B cell (primary cell): ENCODE results near the gene FKBP11. TPM values are rescaled to one million over a fixed set of nuclear protein-coding genes. Genes with fewer than 3 reads are reported as not detected.

Experiments
- ATAC-seq: fragments of 200-7000 bp; cut with Tn5 transposase; one replicate; pipeline ENCODE4 v1.10.0; 2021; ENCODE audit warnings: low read depth, mild to moderate bottlenecking, moderate number of reproducible peaks, moderate library complexity
- CTCF ChIA-PET: fragments of 350-600 bp; sonication (Branson Sonifier 250); formaldehyde crosslinking; loops from one replicate; lab custom pipeline; 2021; ENCODE audit warnings: antibody characterized with exemption, inconsistent platforms; lab: Charles Lee
- POLR2A ChIA-PET: fragments of 350-600 bp; sonication (Branson Sonifier 250); formaldehyde crosslinking; loops from one replicate; lab custom pipeline; 2021; ENCODE audit warnings: antibody characterized with exemption; lab: Charles Lee
- DNase-seq: peaks from one replicate; pipeline ENCODE4 v3.0.0; 2013
- H2AFZ ChIP-seq: 2 replicates; pipeline ENCODE4 v1.6.1; 2012; ENCODE audit warnings: mild to moderate bottlenecking, low read depth, low read length; ENCODE audit not compliant: insufficient read depth, poor library complexity, severe bottlenecking
- H3K27ac ChIP-seq, 2 donors: 1 replicate in 1 of 2; 2 replicates in 1 of 2; pipeline ENCODE4 v1.5.1; 2012 to 2013; ENCODE audit warnings: low read length in 2 of 2, mild to moderate bottlenecking in 2 of 2, moderate library complexity in 1 of 2
- H3K27me3 ChIP-seq, 4 experiments: fragments of 200-600 bp in 1 of 4; sonication (generic) in 1 of 4; replicated peaks in 1 of 4; 1 replicate in 2 of 4; 2 replicates in 2 of 4; pipeline versions ENCODE4 v1.6.1 to v1.7.0; 2013 to 2016; ENCODE audit warnings: low read length in 3 of 4, mild to moderate bottlenecking in 2 of 4, mixed read lengths in 1 of 4, moderate library complexity in 1 of 4; ENCODE audit not compliant: insufficient read depth in 4 of 4, control insufficient read depth in 3 of 4; ENCODE audit errors: control extremely low read depth in 1 of 4
- H3K36me3 ChIP-seq, 2 experiments: replicated peaks in 1 of 2; 1 replicate in 1 of 2; 2 replicates in 1 of 2; pipeline versions ENCODE4 v1.6.1 to v1.7.1; 2013; ENCODE audit warnings: low read length in 1 of 2; ENCODE audit not compliant: insufficient read depth in 2 of 2, control insufficient read depth in 1 of 2; ENCODE audit errors: control extremely low read depth in 1 of 2, extremely low read depth in 1 of 2
- H3K4me1 ChIP-seq, 2 donors: fragments of 200-600 bp in 1 of 2; sonication (generic) in 1 of 2; 1 replicate in 1 of 2; 2 replicates in 1 of 2; pipeline versions ENCODE4 v1.5.1 to v1.6.1; 2013 to 2017; ENCODE audit warnings: low read length in 2 of 2; ENCODE audit not compliant: control insufficient read depth in 2 of 2, insufficient read depth in 2 of 2
- H3K4me2 ChIP-seq: replicated peaks from 2 replicates; pipeline ENCODE3; 2012; ENCODE audit warnings: mild to moderate bottlenecking, low read depth, low read length; ENCODE audit not compliant: poor library complexity, severe bottlenecking
- H3K4me3 ChIP-seq, 5 experiments: fragments of 200-600 bp in 1 of 5; sonication (generic) in 1 of 5; 1 replicate in 3 of 5; 2 replicates in 2 of 5; pipeline versions ENCODE4 v1.5.1 to v1.7.0; 2011 to 2016; ENCODE audit warnings: low read length in 4 of 5, mild to moderate bottlenecking in 4 of 5, low read depth in 2 of 5, control low read depth in 1 of 5, moderate library complexity in 1 of 5; ENCODE audit not compliant: insufficient read depth in 1 of 5; ENCODE audit errors: control extremely low read depth in 1 of 5, extremely low read depth in 1 of 5
- H3K79me2 ChIP-seq: fragments of 200-600 bp; sonication (generic); one replicate; pipeline ENCODE4 v1.6.0; 2016; ENCODE audit warnings: low read length; ENCODE audit not compliant: control insufficient read depth, insufficient read depth
- H3K9ac ChIP-seq: fragments of 200-600 bp; sonication (generic); 2 replicates; pipeline ENCODE4 v1.6.1; 2017; ENCODE audit warnings: mild to moderate bottlenecking, low read length, moderate library complexity
- H3K9me3 ChIP-seq, 3 donors: one replicate each; pipeline versions ENCODE4 v1.6.1 to v1.7.1; 2013; ENCODE audit warnings: low read length in 2 of 3; ENCODE audit not compliant: control insufficient read depth in 2 of 3, insufficient read depth in 1 of 3; ENCODE audit errors: control extremely low read depth in 1 of 3
- H4K20me1 ChIP-seq: 2 replicates; pipeline ENCODE4 v1.6.0; 2012; ENCODE audit warnings: mild to moderate bottlenecking, low read length; ENCODE audit not compliant: insufficient read depth, control insufficient read depth, poor library complexity, severe bottlenecking
- H3K27ac Mint-ChIP-seq: one replicate; pipeline ENCODE4 v1.8.0; 2021; ENCODE audit warnings: mixed read lengths
- H3K27me3 Mint-ChIP-seq: one replicate; pipeline ENCODE4 v1.8.0; 2021; ENCODE audit warnings: mixed read lengths
- H3K4me1 Mint-ChIP-seq: one replicate; pipeline ENCODE4 v1.8.0; 2021; ENCODE audit warnings: mixed read lengths
- H3K4me3 Mint-ChIP-seq: one replicate; pipeline ENCODE4 v1.8.0; 2021; ENCODE audit warnings: mixed read lengths
- H3K9me3 Mint-ChIP-seq: one replicate; pipeline ENCODE4 v1.8.0; 2022; ENCODE audit warnings: mixed read lengths; ENCODE audit not compliant: insufficient read depth
- EZH2 ChIP-seq: IDR thresholded peaks from 2 replicates; pipeline ENCODE4 v1.6.1; 2012; ENCODE audit warnings: borderline replicate concordance, low read depth, mild to moderate bottlenecking, moderate library complexity, low read length; ENCODE audit not compliant: insufficient read depth, poor library complexity, severe bottlenecking
- WGBS: methylation state at CpG from one replicate; pipeline ENCODE4 v1.1.5; 2013; ENCODE audit warnings: missing lambda C conversion rate; ENCODE audit not compliant: insufficient coverage; 5-methylcytosine and 5-hydroxymethylcytosine counted together
- intact Hi-C: fragments of 100-400 bp; cut with micrococcal nuclease; formaldehyde crosslinking; loops from one replicate; pipeline ENCODE4 v1.10.0; 2022
- polyA plus RNA-seq: library from polyadenylated mRNA; depleted of rRNA; stranded (reverse); fragments of >200 nt; gene quantifications from 2 replicates; pipeline ENCODE4 v1.2.3, GENCODE V29; 2012
- total RNA-seq, 2 donors: library from RNA; stranded (reverse); fragments of 120-200 nt in 1 of 2; gene quantifications; 1 replicate in 1 of 2; 2 replicates in 1 of 2; pipeline versions ENCODE4 v1.2.3 to v1.2.4, GENCODE V29; 2013 to 2022
- TF ChIP-seq, protein P1 (sequence below): fragments of 200-600 bp; IDR thresholded peaks from one replicate; pipeline ENCODE4 v1.8.0; 2022; ENCODE audit warnings: antibody characterized with exemption, mild to moderate bottlenecking

The FKBP11 gene
- total and polyA plus RNA-seq, 2 donors (not counting 1 experiment from before 2014, with no cell fraction given): 26.7 to 52.5 TPM

DNA sequence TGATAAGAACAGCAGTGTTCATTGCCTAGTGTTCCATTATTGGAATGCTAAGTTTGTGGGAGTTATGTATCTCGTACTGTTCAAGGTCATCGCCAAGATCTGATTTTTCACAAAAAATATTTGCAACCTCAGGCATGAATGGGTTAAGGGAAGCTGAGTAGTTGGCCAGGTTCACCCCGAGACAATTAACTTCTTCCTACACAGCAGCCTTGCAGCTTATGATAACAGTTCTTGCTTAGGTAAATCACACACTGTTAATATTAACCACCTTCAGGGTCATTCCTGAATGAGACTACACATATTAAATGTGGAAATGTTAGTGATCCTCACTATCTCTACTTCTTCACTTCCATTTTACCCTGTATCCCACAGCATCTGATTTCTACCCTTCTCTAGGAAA, 18.0 kb downstream of the FKBP11 start:
- Mint-ChIP-seq H3K9me3 (no peaks in the 10 kb centered on the region), H3K4me3 (no peak overlapping the region), H3K27ac (no peak overlapping the region), H3K4me1 (peaks cover 7% of the 10 kb centered on the region), H3K27me3 (peaks cover 24% of the 10 kb centered on the region)
- no peak for DNase-seq
- TF ChIP-seq, protein P1, sequence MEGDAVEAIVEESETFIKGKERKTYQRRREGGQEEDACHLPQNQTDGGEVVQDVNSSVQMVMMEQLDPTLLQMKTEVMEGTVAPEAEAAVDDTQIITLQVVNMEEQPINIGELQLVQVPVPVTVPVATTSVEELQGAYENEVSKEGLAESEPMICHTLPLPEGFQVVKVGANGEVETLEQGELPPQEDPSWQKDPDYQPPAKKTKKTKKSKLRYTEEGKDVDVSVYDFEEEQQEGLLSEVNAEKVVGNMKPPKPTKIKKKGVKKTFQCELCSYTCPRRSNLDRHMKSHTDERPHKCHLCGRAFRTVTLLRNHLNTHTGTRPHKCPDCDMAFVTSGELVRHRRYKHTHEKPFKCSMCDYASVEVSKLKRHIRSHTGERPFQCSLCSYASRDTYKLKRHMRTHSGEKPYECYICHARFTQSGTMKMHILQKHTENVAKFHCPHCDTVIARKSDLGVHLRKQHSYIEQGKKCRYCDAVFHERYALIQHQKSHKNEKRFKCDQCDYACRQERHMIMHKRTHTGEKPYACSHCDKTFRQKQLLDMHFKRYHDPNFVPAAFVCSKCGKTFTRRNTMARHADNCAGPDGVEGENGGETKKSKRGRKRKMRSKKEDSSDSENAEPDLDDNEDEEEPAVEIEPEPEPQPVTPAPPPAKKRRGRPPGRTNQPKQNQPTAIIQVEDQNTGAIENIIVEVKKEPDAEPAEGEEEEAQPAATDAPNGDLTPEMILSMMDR: no peak
- no peak for TF ChIP-seq EZH2
- H4K20me1 ChIP-seq: no peaks in the 10 kb centered on the region
- H3K4me3 ChIP-seq: no peak overlapping the region
- POLR2A ChIA-PET: no interaction called here
- H3K79me2 ChIP-seq: no peaks in the 10 kb centered on the region
- H3K27me3 ChIP-seq: peaks cover 0 to 5% (median 2%) of the 10 kb centered on the region in 4 experiments
- ATAC-seq: no peak
- H3K27ac ChIP-seq: no peak overlapping the region
- no peak overlapping the region for H2AFZ ChIP-seq
- H3K4me1 ChIP-seq: peaks cover 11 to 12% of the 10 kb centered on the region in 2 donors
- no peaks in the 10 kb centered on the region for H3K36me3 ChIP-seq
- H3K9ac ChIP-seq: no peak overlapping the region
- intact Hi-C loops: no loop called here
- H3K9me3 ChIP-seq: no peaks in the 10 kb centered on the region
- whole genome bisulfite sequencing: no CpG with 5 or more reads among the region's 3 CpGs
- H3K4me2 ChIP-seq: no peak overlapping the region
- CTCF ChIA-PET: interaction anchor here (1.2 kb wide), 1 partner anchor 18 kb away, joined by 4 read pairs; no protein-coding TSS in a partner anchor

DNA sequence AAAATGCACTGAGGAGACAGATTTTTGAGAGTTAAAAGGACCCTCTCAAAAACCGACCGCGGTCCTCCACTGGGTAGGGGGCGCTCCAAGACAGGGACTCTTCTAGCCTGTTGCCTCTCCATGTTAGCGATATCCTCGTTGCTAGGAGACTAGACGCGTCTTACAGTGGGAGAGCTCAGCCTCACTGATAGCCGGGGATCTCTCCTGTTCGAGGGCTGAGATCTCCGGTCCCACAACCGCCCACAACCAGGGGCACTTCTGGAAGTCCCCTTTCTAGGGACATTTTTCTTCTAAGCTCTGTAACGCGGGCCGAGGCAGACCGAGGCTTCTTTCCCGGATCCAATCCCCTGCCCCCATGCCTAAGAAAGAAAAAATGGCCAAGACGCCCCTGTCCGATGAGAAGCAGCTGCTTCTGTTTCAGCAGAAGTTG, 21.3 kb downstream of the FKBP11 start:
- TF ChIP-seq, protein P1: peak; percentile 60
- no peak for TF ChIP-seq EZH2
- POLR2A ChIA-PET: interaction anchor here (0.7 kb wide), 1 partner anchor 116 kb away, joined by 3 read pairs; no protein-coding TSS in a partner anchor
- Mint-ChIP-seq H3K4me3 (peak overlapping the region; percentile 83), H3K27ac (no peak overlapping the region), H3K9me3 (no peaks in the 10 kb centered on the region), H3K4me1 (peaks cover 7% of the 10 kb centered on the region), H3K27me3 (peaks cover 19% of the 10 kb centered on the region)
- Histone ChIP-seq H3K4me3 (peak overlapping the region in 4 of 5 experiments; percentile 11 to 49 (median 40)), H2AFZ (peak overlapping the region; percentile 67), H3K27ac (no peak overlapping the region), H3K79me2 (no peaks in the 10 kb centered on the region), H3K36me3 (no peaks in the 10 kb centered on the region), H3K4me1 (peaks cover 11 to 12% of the 10 kb centered on the region in 2 donors), H3K9ac (peak overlapping the region; percentile 52), H3K27me3 (peaks cover 0 to 5% (median 2%) of the 10 kb centered on the region in 4 experiments), H4K20me1 (no peaks in the 10 kb centered on the region), H3K9me3 (no peaks in the 10 kb centered on the region), H3K4me2 (peak overlapping the region; percentile 80)
- intact Hi-C loops: loop anchor here (2.0 to 5.0 kb wide), 2 partner anchors 21 to 33 kb away; partner anchors contain the start of gene FKBP11
- peak; percentile 84 for DNase-seq
- under 1% methylated on average over 12 of the region's 19 CpGs for WGBS
- CTCF ChIA-PET: interaction anchor here (0.6 to 2.6 kb wide), 10 partner anchors 13 to 208 kb away, joined by 3 to 25 read pairs (median 5); partner anchors contain the start of genes DDX23, FKBP11 and RND1
- peak; percentile 91 for ATAC-seq
